Body of pancreas (tissue), 4 donors: ENCODE measurements around the gene SYPL1. TPM values are rescaled to one million over a fixed set of nuclear protein-coding genes. Genes with fewer than 3 reads are reported as not detected.

Source experiments
- ATAC-seq: fragments of 150-250 bp; one replicate; pipeline ENCODE4 v1.9.1; 2016
- DNase-seq, 4 donors: peaks; one replicate each; pipeline ENCODE4 v3.0.0-alpha.2; 2019
- H3K27ac ChIP-seq, 4 donors: fragments of 200-600 bp; sonication (generic); 1 replicate in 3 of 4; 2 replicates in 1 of 4; pipeline versions ENCODE4 v1.5.1 to v1.6.1; 2016 to 2019; ENCODE audit warnings: mild to moderate bottlenecking in 1 of 4, mixed read lengths in 1 of 4, moderate library complexity in 1 of 4
- H3K27me3 ChIP-seq, 2 donors: fragments of 200-600 bp; sonication (generic); one replicate each; pipeline ENCODE4 v1.6.0; 2016; ENCODE audit warnings: mild to moderate bottlenecking in 1 of 2
- H3K36me3 ChIP-seq, 2 donors: fragments of 200-600 bp; sonication (generic); replicated peaks in 1 of 2; 2 replicates each; pipeline ENCODE4 v1.5.1; 2016; ENCODE audit warnings: low read depth in 2 of 2; ENCODE audit not compliant: insufficient read depth in 1 of 2
- H3K4me1 ChIP-seq: fragments of 200-600 bp; sonication (generic); one replicate; pipeline ENCODE4 v1.6.0; 2016
- H3K4me3 ChIP-seq, 2 donors: fragments of 200-600 bp; sonication (generic); 1 replicate in 1 of 2; 2 replicates in 1 of 2; pipeline ENCODE4 v1.5.1; 2016 to 2019
- H3K9me3 ChIP-seq, 3 donors: fragments of 200-600 bp; sonication (generic); 1 replicate in 2 of 3; 2 replicates in 1 of 3; pipeline ENCODE4 v1.5.1; 2016
- POLR2A ChIP-seq, 3 donors: fragments of 450-650 bp; IDR thresholded peaks; one replicate each; pipeline ENCODE4 v1.6.1; 2016; ENCODE audit warnings: antibody characterized with exemption in 3 of 3, mild to moderate bottlenecking in 2 of 3
- WGBS, 2 donors: methylation state at CpG; one replicate each; pipeline ENCODE4 v1.1.5; 2017; 5-methylcytosine and 5-hydroxymethylcytosine counted together
- intact Hi-C: fragments of 100-400 bp; cut with DNase I; formaldehyde crosslinking; loops from one replicate; pipeline ENCODE4 v1.15.1; 2023
- total RNA-seq, 2 donors: library from RNA; depleted of rRNA; stranded (reverse); fragments of >200 nt; gene quantifications; one replicate each; pipeline ENCODE4 v1.1.0, GENCODE V29; 2016
- TF ChIP-seq, protein P1 (sequence below), 7 experiments: fragments of 450-650 bp in 4 of 7; fragments of 200-600 bp in 3 of 7; sonication (generic) in 3 of 7; IDR thresholded peaks; one replicate each; pipeline ENCODE4 v1.5.1; 2016 to 2019; ENCODE audit warnings: antibody characterized with exemption in 7 of 7

The SYPL1 gene
- total RNA-seq, 2 donors from 2014 or later, result 35.6 to 44.1 TPM

DNA sequence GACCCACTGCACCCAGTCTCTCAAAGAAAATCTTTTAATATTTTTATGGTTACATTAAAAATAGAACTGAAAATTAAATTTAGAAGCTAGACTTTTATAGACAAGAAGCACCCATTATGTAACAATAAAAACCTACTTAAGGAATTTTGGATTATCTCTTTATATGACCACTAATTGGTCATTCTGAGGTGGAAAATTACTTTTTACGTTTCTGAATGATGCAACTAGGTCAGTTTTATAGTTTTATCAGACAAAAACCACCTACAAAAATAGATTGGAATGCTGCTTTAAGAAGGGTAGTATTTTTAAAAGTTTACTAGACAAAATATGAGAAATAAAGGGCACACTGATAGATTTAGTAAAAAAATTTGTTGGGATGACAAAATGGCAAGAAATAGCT is 16.5 kb downstream of the SYPL1 start:
- no peaks in the 10 kb centered on the region for H3K9me3 ChIP-seq
- TF ChIP-seq, protein P1, sequence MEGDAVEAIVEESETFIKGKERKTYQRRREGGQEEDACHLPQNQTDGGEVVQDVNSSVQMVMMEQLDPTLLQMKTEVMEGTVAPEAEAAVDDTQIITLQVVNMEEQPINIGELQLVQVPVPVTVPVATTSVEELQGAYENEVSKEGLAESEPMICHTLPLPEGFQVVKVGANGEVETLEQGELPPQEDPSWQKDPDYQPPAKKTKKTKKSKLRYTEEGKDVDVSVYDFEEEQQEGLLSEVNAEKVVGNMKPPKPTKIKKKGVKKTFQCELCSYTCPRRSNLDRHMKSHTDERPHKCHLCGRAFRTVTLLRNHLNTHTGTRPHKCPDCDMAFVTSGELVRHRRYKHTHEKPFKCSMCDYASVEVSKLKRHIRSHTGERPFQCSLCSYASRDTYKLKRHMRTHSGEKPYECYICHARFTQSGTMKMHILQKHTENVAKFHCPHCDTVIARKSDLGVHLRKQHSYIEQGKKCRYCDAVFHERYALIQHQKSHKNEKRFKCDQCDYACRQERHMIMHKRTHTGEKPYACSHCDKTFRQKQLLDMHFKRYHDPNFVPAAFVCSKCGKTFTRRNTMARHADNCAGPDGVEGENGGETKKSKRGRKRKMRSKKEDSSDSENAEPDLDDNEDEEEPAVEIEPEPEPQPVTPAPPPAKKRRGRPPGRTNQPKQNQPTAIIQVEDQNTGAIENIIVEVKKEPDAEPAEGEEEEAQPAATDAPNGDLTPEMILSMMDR (IDR thresholded peaks at IDR 0.05), result no peak
- no peak for TF ChIP-seq POLR2A (IDR thresholded peaks at IDR 0.05)
- no peak overlapping the region for H3K4me3 ChIP-seq
- peaks cover 0 to 12% of the 10 kb centered on the region in 2 donors for H3K36me3 ChIP-seq
- peaks cover 6% of the 10 kb centered on the region for H3K4me1 ChIP-seq
- H3K27ac ChIP-seq, result no peak overlapping the region
- ATAC-seq, result no peak
- WGBS, 2 donors, result 81 to 88% methylated on average over 1 of the region's 1 CpG
- intact Hi-C loops, result no loop called here
- H3K27me3 ChIP-seq, result no peaks in the 10 kb centered on the region
- no peak for DNase-seq

DNA sequence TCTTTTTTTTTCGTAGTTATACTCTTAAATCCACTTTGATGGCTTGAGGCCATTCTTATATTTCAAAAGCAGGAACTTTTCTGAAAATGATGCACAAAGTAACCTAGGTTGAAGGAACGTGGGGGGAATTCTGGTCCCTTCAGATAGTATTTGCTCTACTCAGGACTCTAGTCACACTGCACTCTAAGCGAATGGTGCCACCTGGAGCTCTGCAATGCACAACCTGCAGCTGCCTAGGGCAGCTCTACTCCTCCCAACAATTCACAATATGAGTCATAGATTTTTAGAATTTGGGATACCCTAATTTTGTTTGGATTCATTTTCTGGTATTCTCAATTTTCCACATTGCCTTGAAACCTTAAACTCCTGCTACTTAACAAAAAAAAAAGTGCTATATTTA is 17.3 kb downstream of the SYPL1 start:
- DNase-seq, result no peak
- TF ChIP-seq, protein P1 (IDR thresholded peaks at IDR 0.05), result no peak
- no peak for TF ChIP-seq POLR2A (IDR thresholded peaks at IDR 0.05)
- Histone ChIP-seq H3K27ac (no peak overlapping the region), H3K4me3 (no peak overlapping the region), H3K27me3 (no peaks in the 10 kb centered on the region), H3K4me1 (peaks cover 6% of the 10 kb centered on the region), H3K36me3 (peaks cover 0 to 18% of the 10 kb centered on the region in 2 donors), H3K9me3 (no peaks in the 10 kb centered on the region)
- WGBS, 2 donors, result 88 to 93% methylated on average over 3 of the region's 3 CpGs
- ATAC-seq, result no peak
- intact Hi-C loops, result no loop called here

DNA sequence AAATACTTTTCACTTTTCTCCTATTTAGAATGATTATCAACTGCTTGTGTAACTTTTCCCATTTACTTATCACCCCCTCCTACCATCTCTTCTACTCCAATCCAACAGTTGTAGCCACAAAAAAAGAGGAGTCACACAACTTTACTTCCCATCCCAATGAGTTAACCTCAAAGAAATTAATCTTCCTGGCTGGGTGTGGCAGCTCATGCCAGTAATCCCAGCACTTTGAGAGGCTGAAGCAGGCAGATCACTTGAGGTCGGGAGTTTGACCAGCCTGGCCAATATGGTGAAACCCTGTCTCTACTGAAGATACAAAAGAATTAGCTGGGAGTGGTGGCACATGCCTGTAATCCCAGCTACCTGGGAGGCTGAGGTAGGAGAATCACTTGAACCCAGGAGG is 19.9 kb downstream of the SYPL1 start:
- Histone ChIP-seq H3K27ac (no peak overlapping the region), H3K4me1 (no peaks in the 10 kb centered on the region), H3K4me3 (no peak overlapping the region), H3K9me3 (no peaks in the 10 kb centered on the region), H3K36me3 (peaks cover 0 to 19% of the 10 kb centered on the region in 2 donors), H3K27me3 (no peaks in the 10 kb centered on the region)
- TF ChIP-seq, protein P1 (IDR thresholded peaks at IDR 0.05), result no peak
- no peak for TF ChIP-seq POLR2A (IDR thresholded peaks at IDR 0.05)
- WGBS, 2 donors, result 85 to 100% methylated on average over 1 of the region's 1 CpG
- DNase-seq (no peak), ATAC-seq (no peak)
- intact Hi-C loops, result no loop called here

DNA sequence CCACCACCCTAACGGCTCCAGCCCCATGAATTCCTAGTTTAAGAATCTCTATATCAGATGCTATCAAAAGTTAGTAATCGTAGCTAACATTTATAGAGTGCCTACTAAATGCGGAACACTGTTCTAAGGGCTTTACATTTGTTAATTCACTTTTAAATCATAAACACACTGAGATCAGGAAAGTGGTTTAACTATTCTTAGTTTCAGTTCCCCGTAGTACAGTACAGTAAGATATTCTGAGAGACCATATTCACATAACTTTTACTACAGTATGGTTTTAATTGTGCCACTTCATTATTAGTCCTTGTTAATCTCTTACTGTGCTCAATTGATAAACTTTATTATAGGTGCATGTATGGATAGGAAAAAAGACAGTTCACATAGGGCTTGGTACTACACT is 22.5 kb downstream of the SYPL1 start:
- intact Hi-C loops, result no loop called here
- no peak for ATAC-seq
- Histone ChIP-seq H3K27ac (no peak overlapping the region), H3K27me3 (no peaks in the 10 kb centered on the region), H3K4me1 (no peaks in the 10 kb centered on the region), H3K36me3 (peaks cover 0 to 19% of the 10 kb centered on the region in 2 donors), H3K9me3 (no peaks in the 10 kb centered on the region), H3K4me3 (no peak overlapping the region)
- 83 to 90% methylated on average over 4 of the region's 4 CpGs for WGBS, 2 donors
- TF ChIP-seq POLR2A (IDR thresholded peaks at IDR 0.05), result no peak
- TF ChIP-seq, protein P1 (IDR thresholded peaks at IDR 0.05), result no peak
- no peak for DNase-seq

DNA sequence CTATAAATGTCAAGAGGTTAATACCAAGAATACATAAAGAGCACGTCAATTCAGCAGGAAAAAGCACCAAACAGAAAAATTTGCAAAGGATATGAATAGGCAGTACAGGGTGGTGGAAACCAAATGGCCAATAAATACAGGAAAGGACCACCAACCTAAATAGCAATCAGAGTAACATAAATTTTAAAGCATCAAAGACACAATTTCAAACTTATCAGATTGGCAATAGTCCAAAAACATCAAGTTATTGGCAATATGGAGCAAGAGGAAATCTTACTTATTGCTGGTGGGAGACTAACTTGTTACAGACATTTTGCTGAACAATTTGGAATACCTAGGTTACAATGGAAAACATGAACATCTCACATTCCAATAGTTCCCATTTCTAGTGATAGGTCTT is 24.1 kb downstream of the SYPL1 start:
- intact Hi-C loops, result no loop called here
- ATAC-seq (no peak), DNase-seq (no peak)
- TF ChIP-seq POLR2A (IDR thresholded peaks at IDR 0.05), result no peak
- TF ChIP-seq, protein P1 (IDR thresholded peaks at IDR 0.05), result no peak
- Histone ChIP-seq H3K27me3 (no peaks in the 10 kb centered on the region), H3K4me3 (no peak overlapping the region), H3K36me3 (peaks cover 0 to 19% of the 10 kb centered on the region in 2 donors), H3K9me3 (no peaks in the 10 kb centered on the region), H3K4me1 (no peaks in the 10 kb centered on the region), H3K27ac (no peak overlapping the region)
- WGBS, 2 donors, result 92 to 100% methylated on average over 1 of the region's 1 CpG
